Spleen (tissue), 11 donors: ENCODE results near the gene MADD. TPM values are rescaled to one million over a fixed set of nuclear protein-coding genes. Genes with fewer than 3 reads are reported as not detected.

Experiments
- DNase-seq: peaks from one replicate; pipeline ENCODE4 v3.0.0-alpha.2; 2020
- H3K27ac ChIP-seq, 8 donors: fragments of 200-600 bp; sonication (generic) in 7 of 8; 1 replicate in 4 of 8; 2 replicates in 4 of 8; pipeline versions ENCODE4 v1.5.0 to v1.8.0; 2016 to 2021; ENCODE audit warnings: inconsistent platforms in 4 of 8, mild to moderate bottlenecking in 4 of 8, moderate library complexity in 1 of 8
- H3K27me3 ChIP-seq, 7 donors: fragments of 200-600 bp; sonication (generic) in 6 of 7; replicated peaks in 1 of 7; 1 replicate in 4 of 7; 2 replicates in 3 of 7; pipeline versions ENCODE4 v1.5.0 to v1.8.0; 2016 to 2021; ENCODE audit warnings: inconsistent platforms in 3 of 7, mild to moderate bottlenecking in 1 of 7
- H3K36me3 ChIP-seq, 6 donors: fragments of 200-600 bp; sonication (generic) in 5 of 6; 1 replicate in 4 of 6; 2 replicates in 2 of 6; pipeline versions ENCODE4 v1.5.0 to v1.8.0; 2016 to 2021; ENCODE audit warnings: inconsistent platforms in 2 of 6
- H3K4me1 ChIP-seq, 6 donors: fragments of 200-600 bp; sonication (generic) in 5 of 6; 1 replicate in 3 of 6; 2 replicates in 3 of 6; pipeline versions ENCODE4 v1.5.0 to v1.8.0; 2016 to 2021; ENCODE audit warnings: inconsistent platforms in 3 of 6
- H3K4me3 ChIP-seq, 8 donors: fragments of 200-600 bp; sonication (generic) in 7 of 8; 1 replicate in 4 of 8; 2 replicates in 4 of 8; pipeline versions ENCODE4 v1.5.0 to v1.8.0; 2016 to 2021; ENCODE audit warnings: inconsistent platforms in 4 of 8, mild to moderate bottlenecking in 4 of 8, moderate library complexity in 2 of 8
- H3K9me3 ChIP-seq, 8 donors: fragments of 200-600 bp; sonication (generic) in 7 of 8; 1 replicate in 4 of 8; 2 replicates in 4 of 8; pipeline versions ENCODE4 v1.5.0 to v1.8.0; 2016 to 2021; ENCODE audit warnings: inconsistent platforms in 4 of 8
- POLR2A ChIP-seq, 3 donors: fragments of 450-650 bp; IDR thresholded peaks; one replicate each; pipeline ENCODE4 v1.5.1; 2017; ENCODE audit warnings: antibody characterized with exemption in 3 of 3, mild to moderate bottlenecking in 1 of 3
- POLR2AphosphoS5 ChIP-seq, 3 donors: sonication (generic); formaldehyde crosslinking; IDR thresholded peaks; one replicate each; pipeline ENCODE4 v1.5.1; 2017; ENCODE audit warnings: antibody characterized with exemption in 3 of 3
- WGBS, 5 donors: extraction: QIAGEN DNeasy Blood & Tissue Kit in 3 of 5; methylation state at CpG; one replicate each; pipeline versions ENCODE4 v1.1.5 to v1.1.7; 2013 to 2018; 5-methylcytosine and 5-hydroxymethylcytosine counted together
- intact Hi-C: fragments of 100-400 bp; cut with DNase I; formaldehyde crosslinking; loops from one replicate; pipeline ENCODE4 v1.15.0; 2023; ENCODE audit warnings: low total_unique reads
- polyA plus RNA-seq, 3 donors: library from polyadenylated mRNA; stranded (reverse); fragments of 200-250 nt; gene quantifications; one replicate each; pipeline ENCODE4 v1.2.1, GENCODE V29; 2013
- total RNA-seq, 7 donors: library from RNA; depleted of rRNA in 3 of 7; stranded (reverse); fragments of >200 nt in 3 of 7; fragmentation: NEBNext Ultra II Directional in 4 of 7; extraction: Animal tissue kit (Norgen Biotek cat#: 25700) in 4 of 7; gene quantifications; one replicate each; pipeline versions ENCODE4 v1.1.0 to v1.2.1, GENCODE V29; 2016 to 2021
- TF ChIP-seq, protein P1 (sequence below), 11 experiments: fragments of 200-600 bp in 7 of 11; fragments of 450-650 bp in 4 of 11; sonication (generic) in 4 of 11; IDR thresholded peaks in 8 of 11; conservative IDR thresholded peaks in 3 of 11; 1 replicate in 7 of 11; 2 replicates in 4 of 11; pipeline versions ENCODE4 v1.4.0 to v1.8.0; 2016 to 2021; ENCODE audit warnings: antibody characterized with exemption in 11 of 11, inconsistent platforms in 4 of 11, mild to moderate bottlenecking in 1 of 11
- donor health status: healthy with polysubstance abuse.
- donor health status: DM: no; HTN: no; CAD: no; lungs with moderate emphysema.
- donor health status: DM: no; HTN: no; CAD: no.
- donor health status: Bipolar disorder and iron deficiency.
- donor health status: healthy.
- donor health status: DM: no; HTN: no; CAD: no.
- donor health status: DM: yes; HTN: yes; CAD: no.

Gene MADD
- total and polyA plus RNA-seq, 10 donors, result 15.7 to 82.4 (median 63.3) TPM

DNA sequence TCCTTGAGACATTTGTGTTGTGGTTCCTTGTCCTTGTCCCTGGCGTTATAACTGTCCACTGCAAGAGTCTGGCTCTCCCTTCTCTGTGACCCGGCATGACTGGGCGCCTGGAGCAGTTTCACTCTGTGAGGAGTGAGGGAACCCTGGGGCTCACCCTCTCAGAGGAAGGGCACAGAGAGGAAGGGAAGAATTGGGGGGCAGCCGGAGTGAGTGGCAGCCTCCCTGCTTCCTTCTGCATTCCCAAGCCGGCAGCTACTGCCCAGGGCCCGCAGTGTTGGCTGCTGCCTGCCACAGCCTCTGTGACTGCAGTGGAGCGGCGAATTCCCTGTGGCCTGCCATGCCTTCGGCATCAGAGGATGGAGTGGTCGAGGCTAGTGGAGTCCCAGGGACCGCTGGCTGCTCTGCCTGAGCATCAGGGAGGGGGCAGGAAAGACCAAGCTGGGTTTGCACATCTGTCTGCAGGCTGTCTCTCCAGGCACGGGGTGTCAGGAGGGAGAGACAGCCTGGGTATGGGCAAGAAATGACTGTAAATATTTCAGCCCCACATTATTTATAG lies 59.6 kb downstream of the MADD start:
- WGBS, 5 donors, result 66 to 83% (median 77%) methylated on average over 7 to 12 of the region's 12 CpGs
- H3K4me1 ChIP-seq, result peaks cover 0 to 33% (median 22%) of the 10 kb centered on the region in 6 donors
- peak overlapping the region in 4 of 8 donors; percentile 28 to 56 (median 40) for H3K27ac ChIP-seq
- H3K36me3 ChIP-seq, result peaks cover 0 to 54% (median 6%) of the 10 kb centered on the region in 6 donors
- H3K27me3 ChIP-seq, result no peaks in the 10 kb centered on the region
- no peak overlapping the region for H3K4me3 ChIP-seq
- intact Hi-C loops, result no loop called here
- no peaks in the 10 kb centered on the region for H3K9me3 ChIP-seq
- TF ChIP-seq POLR2A (IDR thresholded peaks at IDR 0.05) (no peak), POLR2AphosphoS5 (IDR thresholded peaks at IDR 0.05) (peak in 1 of 3 donors; percentile 53)
- peak; percentile 55 for DNase-seq

DNA sequence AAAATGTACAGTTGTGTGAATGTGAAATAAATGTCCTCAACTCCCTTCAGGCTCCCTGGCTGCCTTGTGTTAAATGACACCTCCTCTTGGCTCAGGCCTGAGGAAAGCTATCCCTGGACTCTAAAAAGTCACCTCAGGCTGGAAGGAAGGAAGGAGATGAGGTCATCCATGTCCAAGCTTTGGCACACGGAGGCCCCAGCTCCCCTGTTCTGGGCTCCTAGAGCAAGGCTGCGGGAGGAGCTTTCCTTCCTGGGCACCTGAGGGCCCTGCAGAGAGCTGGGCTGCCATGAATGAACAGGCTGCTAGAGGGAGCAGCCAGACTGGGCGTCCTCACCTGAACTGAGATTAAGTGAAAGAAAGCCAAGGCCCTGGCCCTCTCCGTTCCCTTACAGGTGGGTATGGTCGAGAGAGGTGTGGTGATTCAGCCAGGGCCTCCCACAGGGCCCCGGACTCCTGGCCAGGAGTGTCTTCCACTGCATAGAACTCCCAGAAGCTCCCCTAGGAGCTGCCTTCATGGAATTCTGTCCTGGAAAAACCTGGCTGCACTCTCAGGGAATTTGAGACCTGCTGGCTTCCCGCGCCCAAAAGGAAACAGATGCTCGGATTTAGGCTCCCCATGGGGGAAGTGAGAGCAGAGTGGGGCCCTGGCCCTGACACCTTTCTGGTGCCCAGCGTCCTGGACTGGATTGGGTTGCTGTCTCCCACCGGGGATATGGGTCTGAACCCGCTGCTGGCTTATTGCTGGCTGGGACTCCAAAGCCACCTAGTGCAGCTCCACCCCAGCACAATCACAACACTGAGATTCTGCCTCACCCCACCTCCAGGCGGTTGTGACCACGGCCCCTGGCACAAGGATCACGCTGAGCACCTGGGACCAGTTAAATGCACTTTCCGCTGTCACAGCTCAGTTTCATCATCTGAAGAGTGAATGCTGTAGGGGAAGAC lies 60.3 kb downstream of the MADD start:
- TF ChIP-seq POLR2A (IDR thresholded peaks at IDR 0.05) (no peak), POLR2AphosphoS5 (IDR thresholded peaks at IDR 0.05) (peak in 2 of 3 donors; percentile 20)
- TF ChIP-seq, protein P1, sequence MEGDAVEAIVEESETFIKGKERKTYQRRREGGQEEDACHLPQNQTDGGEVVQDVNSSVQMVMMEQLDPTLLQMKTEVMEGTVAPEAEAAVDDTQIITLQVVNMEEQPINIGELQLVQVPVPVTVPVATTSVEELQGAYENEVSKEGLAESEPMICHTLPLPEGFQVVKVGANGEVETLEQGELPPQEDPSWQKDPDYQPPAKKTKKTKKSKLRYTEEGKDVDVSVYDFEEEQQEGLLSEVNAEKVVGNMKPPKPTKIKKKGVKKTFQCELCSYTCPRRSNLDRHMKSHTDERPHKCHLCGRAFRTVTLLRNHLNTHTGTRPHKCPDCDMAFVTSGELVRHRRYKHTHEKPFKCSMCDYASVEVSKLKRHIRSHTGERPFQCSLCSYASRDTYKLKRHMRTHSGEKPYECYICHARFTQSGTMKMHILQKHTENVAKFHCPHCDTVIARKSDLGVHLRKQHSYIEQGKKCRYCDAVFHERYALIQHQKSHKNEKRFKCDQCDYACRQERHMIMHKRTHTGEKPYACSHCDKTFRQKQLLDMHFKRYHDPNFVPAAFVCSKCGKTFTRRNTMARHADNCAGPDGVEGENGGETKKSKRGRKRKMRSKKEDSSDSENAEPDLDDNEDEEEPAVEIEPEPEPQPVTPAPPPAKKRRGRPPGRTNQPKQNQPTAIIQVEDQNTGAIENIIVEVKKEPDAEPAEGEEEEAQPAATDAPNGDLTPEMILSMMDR (IDR thresholded peaks at IDR 0.05 in 8 of 11, conservative IDR thresholded peaks at IDR 0.05 in 3 of 11), result no peak
- H3K27me3 ChIP-seq, result no peaks in the 10 kb centered on the region
- WGBS, 5 donors, result 61 to 74% (median 70%) methylated on average over 14 to 16 of the region's 16 CpGs
- no peaks in the 10 kb centered on the region for H3K9me3 ChIP-seq
- peaks cover 0 to 53% (median 9%) of the 10 kb centered on the region in 6 donors for H3K36me3 ChIP-seq
- intact Hi-C loops, result no loop called here
- peaks cover 0 to 33% (median 22%) of the 10 kb centered on the region in 6 donors for H3K4me1 ChIP-seq
- peak overlapping the region in 4 of 8 donors; percentile 28 to 56 (median 40) for H3K27ac ChIP-seq
- H3K4me3 ChIP-seq, result no peak overlapping the region
- DNase-seq, result peak; percentile 70

DNA sequence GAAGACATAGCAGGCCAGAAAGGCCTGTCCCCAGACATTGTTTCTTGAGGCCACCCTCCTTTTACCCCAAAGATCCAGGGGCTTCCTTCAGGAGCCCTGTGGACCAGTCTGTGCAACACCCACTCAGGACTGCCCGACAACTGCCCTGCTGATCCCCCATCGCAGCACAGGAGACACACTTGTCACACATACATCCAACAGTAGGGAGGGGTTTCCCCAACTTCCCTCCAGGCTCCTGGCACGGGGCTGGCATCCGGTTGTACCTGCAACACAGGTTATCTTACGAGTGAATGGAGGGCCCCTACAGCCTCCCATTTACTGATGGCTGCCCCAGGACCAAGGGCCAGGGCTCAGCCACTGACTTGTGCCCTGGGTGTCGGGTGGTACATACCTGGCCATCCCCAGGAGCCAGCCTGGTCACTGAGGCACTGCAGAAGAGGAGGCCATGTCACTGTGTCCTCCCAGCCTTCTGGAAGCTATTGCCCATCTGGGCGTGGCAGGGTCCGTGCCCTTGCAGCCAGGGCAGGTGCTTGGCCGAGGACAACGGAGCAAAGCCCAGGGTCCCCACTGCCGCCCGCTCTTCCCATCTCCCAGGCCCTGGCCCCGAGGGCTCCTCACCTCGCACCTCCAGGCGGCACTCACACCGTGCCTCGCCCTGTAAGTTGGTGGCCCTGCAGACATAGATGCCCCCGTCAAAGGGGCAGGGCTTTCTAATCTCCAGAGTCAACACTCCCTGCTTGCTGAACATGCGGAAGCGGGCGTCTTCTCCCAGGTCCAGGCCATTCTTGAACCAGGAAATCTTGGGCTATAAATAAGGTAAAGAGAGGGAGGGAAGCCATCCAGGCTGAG lies 61.7 kb downstream of the MADD start:
- no peaks in the 10 kb centered on the region for H3K9me3 ChIP-seq
- intact Hi-C loops, result no loop called here
- H3K36me3 ChIP-seq, result peaks cover 0 to 40% (median 12%) of the 10 kb centered on the region in 6 donors
- peaks cover 0 to 33% (median 22%) of the 10 kb centered on the region in 6 donors for H3K4me1 ChIP-seq
- H3K27ac ChIP-seq, result no peak overlapping the region
- H3K27me3 ChIP-seq, result no peaks in the 10 kb centered on the region
- 85 to 90% (median 88%) methylated on average over 10 to 21 of the region's 21 CpGs for WGBS, 5 donors
- TF ChIP-seq, protein P1 (IDR thresholded peaks at IDR 0.05 in 8 of 11, conservative IDR thresholded peaks at IDR 0.05 in 3 of 11), result no peak
- peak in 2 of 3 donors; percentile 33 to 63 for TF ChIP-seq POLR2AphosphoS5 (IDR thresholded peaks at IDR 0.05)
- peak; percentile 56 for DNase-seq
- no peak overlapping the region for H3K4me3 ChIP-seq

DNA sequence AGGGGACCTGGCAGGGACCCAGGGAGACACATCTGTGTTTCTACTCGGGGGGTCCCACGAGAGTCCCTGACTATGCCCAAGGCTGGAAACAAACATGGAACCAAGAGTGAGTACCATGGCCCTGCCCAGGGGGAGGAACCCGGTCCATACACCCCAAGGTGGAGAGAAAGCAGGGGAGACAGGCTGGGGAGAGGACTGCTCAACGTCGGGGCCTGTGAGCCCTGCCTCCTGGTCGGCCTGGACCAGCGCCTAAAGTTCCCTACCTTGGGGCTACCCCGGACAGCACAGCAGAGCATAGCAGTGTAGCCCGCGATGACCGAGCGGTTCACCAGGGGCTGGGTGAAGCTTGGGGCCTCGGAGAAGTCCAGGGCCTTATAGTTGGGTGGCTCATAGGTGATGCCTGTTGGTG lies 62.4 kb downstream of the MADD start:
- Histone ChIP-seq H3K36me3 (peaks cover 0 to 33% (median 15%) of the 10 kb centered on the region in 6 donors), H3K27ac (no peak overlapping the region), H3K9me3 (no peaks in the 10 kb centered on the region), H3K27me3 (no peaks in the 10 kb centered on the region), H3K4me3 (no peak overlapping the region), H3K4me1 (peaks cover 0 to 33% (median 22%) of the 10 kb centered on the region in 6 donors)
- intact Hi-C loops, result no loop called here
- WGBS, 5 donors, result 66 to 94% (median 93%) methylated on average over 6 to 13 of the region's 13 CpGs
- peak; percentile 58 for DNase-seq
- TF ChIP-seq POLR2AphosphoS5 (IDR thresholded peaks at IDR 0.05) (no peak), POLR2A (IDR thresholded peaks at IDR 0.05) (no peak)
- TF ChIP-seq, protein P1 (IDR thresholded peaks at IDR 0.05 in 8 of 11, conservative IDR thresholded peaks at IDR 0.05 in 3 of 11), result no peak
